Measurements from ENCODE around the gene EYA4. TPM values are rescaled to one million over a fixed set of nuclear protein-coding genes. Genes with fewer than 3 reads are reported as not detected.

The EYA4 gene
- total RNA-seq, 1 experiment from 2014 or later = 0.24 TPM

DNA sequence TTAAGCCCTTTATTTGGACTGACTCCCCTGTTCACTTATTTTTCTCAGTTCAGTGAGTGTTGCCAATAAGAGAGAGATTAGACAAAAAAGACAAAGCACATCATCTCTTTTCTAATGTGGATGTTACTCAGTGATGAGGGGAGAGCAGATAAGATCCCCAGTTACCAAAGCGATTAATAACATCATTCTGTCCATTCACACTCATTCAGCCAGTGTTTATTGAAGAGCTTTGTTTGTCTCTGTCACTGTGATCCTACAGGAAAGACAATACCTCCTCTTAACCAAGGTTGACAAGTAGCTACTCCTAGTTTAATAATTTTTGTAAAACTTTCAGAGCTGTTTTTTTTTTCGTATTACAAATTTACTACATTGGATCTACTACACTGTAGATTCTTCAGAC is 163.0 kb downstream of the EYA4 start:
- Mint-ChIP-seq H3K36me3 (no peaks in the 10 kb centered on the region), H3K4me1 (peaks cover 6% of the 10 kb centered on the region), H3K9me3 (no peaks in the 10 kb centered on the region), H3K27me3 (ENCODE audit: low read depth) (no peaks in the 10 kb centered on the region; the same call in 1 of the 2 replicates), H3K4me3 (no peak overlapping the region), H3K27ac (no peak overlapping the region)
- DNase-seq (ENCODE audit: low spot score) = no peak
- ChIA-PET POLR2A (no interaction called here), CTCF (no interaction called here)
- no peak for ATAC-seq
- TF ChIP-seq MXD4 (CRISPR knock-in tag; IDR thresholded peaks at IDR 0.05; ENCODE audit: borderline replicate concordance) = no peak
- TF ChIP-seq ETV6 (CRISPR knock-in tag; IDR thresholded peaks at IDR 0.05) = no peak
- TF ChIP-seq, protein P1, sequence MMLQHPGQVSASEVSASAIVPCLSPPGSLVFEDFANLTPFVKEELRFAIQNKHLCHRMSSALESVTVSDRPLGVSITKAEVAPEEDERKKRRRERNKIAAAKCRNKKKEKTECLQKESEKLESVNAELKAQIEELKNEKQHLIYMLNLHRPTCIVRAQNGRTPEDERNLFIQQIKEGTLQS (CRISPR knock-in tag; conservative IDR thresholded peaks at IDR 0.05) = no peak
- TF ChIP-seq, protein P2, sequence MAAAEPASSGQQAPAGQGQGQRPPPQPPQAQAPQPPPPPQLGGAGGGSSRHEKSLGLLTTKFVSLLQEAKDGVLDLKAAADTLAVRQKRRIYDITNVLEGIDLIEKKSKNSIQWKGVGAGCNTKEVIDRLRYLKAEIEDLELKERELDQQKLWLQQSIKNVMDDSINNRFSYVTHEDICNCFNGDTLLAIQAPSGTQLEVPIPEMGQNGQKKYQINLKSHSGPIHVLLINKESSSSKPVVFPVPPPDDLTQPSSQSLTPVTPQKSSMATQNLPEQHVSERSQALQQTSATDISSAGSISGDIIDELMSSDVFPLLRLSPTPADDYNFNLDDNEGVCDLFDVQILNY (CRISPR knock-in tag; IDR thresholded peaks at IDR 0.05) = no peak
- TF ChIP-seq, protein P3, sequence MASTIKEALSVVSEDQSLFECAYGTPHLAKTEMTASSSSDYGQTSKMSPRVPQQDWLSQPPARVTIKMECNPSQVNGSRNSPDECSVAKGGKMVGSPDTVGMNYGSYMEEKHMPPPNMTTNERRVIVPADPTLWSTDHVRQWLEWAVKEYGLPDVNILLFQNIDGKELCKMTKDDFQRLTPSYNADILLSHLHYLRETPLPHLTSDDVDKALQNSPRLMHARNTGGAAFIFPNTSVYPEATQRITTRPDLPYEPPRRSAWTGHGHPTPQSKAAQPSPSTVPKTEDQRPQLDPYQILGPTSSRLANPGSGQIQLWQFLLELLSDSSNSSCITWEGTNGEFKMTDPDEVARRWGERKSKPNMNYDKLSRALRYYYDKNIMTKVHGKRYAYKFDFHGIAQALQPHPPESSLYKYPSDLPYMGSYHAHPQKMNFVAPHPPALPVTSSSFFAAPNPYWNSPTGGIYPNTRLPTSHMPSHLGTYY (CRISPR knock-in tag; IDR thresholded peaks at IDR 0.05) = no peak
- TF ChIP-seq CBFB (CRISPR knock-in tag; IDR thresholded peaks at IDR 0.05; ENCODE audit: low read depth) = no peak
- TF ChIP-seq ZNF232 (CRISPR knock-in tag; IDR thresholded peaks at IDR 0.05) = no peak
- TF ChIP-seq, protein P4, sequence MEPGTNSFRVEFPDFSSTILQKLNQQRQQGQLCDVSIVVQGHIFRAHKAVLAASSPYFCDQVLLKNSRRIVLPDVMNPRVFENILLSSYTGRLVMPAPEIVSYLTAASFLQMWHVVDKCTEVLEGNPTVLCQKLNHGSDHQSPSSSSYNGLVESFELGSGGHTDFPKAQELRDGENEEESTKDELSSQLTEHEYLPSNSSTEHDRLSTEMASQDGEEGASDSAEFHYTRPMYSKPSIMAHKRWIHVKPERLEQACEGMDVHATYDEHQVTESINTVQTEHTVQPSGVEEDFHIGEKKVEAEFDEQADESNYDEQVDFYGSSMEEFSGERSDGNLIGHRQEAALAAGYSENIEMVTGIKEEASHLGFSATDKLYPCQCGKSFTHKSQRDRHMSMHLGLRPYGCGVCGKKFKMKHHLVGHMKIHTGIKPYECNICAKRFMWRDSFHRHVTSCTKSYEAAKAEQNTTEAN (CRISPR knock-in tag; IDR thresholded peaks at IDR 0.05) = no peak
- TF ChIP-seq, protein P5, sequence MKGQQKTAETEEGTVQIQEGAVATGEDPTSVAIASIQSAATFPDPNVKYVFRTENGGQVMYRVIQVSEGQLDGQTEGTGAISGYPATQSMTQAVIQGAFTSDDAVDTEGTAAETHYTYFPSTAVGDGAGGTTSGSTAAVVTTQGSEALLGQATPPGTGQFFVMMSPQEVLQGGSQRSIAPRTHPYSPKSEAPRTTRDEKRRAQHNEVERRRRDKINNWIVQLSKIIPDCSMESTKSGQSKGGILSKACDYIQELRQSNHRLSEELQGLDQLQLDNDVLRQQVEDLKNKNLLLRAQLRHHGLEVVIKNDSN (CRISPR knock-in tag; IDR thresholded peaks at IDR 0.05) = no peak
- TF ChIP-seq SMAD4 (CRISPR knock-in tag; IDR thresholded peaks at IDR 0.05) = no peak
- no peak for TF ChIP-seq RORB (CRISPR knock-in tag; IDR thresholded peaks at IDR 0.05)
- TF ChIP-seq ZNF671 (CRISPR knock-in tag; IDR thresholded peaks at IDR 0.05) = no peak
- TF ChIP-seq, protein P6, sequence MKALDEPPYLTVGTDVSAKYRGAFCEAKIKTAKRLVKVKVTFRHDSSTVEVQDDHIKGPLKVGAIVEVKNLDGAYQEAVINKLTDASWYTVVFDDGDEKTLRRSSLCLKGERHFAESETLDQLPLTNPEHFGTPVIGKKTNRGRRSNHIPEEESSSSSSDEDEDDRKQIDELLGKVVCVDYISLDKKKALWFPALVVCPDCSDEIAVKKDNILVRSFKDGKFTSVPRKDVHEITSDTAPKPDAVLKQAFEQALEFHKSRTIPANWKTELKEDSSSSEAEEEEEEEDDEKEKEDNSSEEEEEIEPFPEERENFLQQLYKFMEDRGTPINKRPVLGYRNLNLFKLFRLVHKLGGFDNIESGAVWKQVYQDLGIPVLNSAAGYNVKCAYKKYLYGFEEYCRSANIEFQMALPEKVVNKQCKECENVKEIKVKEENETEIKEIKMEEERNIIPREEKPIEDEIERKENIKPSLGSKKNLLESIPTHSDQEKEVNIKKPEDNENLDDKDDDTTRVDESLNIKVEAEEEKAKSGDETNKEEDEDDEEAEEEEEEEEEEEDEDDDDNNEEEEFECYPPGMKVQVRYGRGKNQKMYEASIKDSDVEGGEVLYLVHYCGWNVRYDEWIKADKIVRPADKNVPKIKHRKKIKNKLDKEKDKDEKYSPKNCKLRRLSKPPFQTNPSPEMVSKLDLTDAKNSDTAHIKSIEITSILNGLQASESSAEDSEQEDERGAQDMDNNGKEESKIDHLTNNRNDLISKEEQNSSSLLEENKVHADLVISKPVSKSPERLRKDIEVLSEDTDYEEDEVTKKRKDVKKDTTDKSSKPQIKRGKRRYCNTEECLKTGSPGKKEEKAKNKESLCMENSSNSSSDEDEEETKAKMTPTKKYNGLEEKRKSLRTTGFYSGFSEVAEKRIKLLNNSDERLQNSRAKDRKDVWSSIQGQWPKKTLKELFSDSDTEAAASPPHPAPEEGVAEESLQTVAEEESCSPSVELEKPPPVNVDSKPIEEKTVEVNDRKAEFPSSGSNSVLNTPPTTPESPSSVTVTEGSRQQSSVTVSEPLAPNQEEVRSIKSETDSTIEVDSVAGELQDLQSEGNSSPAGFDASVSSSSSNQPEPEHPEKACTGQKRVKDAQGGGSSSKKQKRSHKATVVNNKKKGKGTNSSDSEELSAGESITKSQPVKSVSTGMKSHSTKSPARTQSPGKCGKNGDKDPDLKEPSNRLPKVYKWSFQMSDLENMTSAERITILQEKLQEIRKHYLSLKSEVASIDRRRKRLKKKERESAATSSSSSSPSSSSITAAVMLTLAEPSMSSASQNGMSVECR (CRISPR knock-in tag; IDR thresholded peaks at IDR 0.05; ENCODE audit: borderline replicate concordance) = no peak
- no peak for TF ChIP-seq NFE2L1 (CRISPR knock-in tag; IDR thresholded peaks at IDR 0.05)
- TF ChIP-seq, protein P7, sequence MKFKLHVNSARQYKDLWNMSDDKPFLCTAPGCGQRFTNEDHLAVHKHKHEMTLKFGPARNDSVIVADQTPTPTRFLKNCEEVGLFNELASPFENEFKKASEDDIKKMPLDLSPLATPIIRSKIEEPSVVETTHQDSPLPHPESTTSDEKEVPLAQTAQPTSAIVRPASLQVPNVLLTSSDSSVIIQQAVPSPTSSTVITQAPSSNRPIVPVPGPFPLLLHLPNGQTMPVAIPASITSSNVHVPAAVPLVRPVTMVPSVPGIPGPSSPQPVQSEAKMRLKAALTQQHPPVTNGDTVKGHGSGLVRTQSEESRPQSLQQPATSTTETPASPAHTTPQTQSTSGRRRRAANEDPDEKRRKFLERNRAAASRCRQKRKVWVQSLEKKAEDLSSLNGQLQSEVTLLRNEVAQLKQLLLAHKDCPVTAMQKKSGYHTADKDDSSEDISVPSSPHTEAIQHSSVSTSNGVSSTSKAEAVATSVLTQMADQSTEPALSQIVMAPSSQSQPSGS (CRISPR knock-in tag; IDR thresholded peaks at IDR 0.05; ENCODE audit: borderline replicate concordance, low read depth) = no peak
- TF ChIP-seq CREM (CRISPR knock-in tag; IDR thresholded peaks at IDR 0.05) = no peak
- no peak for TF ChIP-seq PRRX2 (CRISPR knock-in tag; IDR thresholded peaks at IDR 0.05)
- no peak for TF ChIP-seq EMX1 (CRISPR knock-in tag; IDR thresholded peaks at IDR 0.05)
- TF ChIP-seq ZNF263 (CRISPR knock-in tag; IDR thresholded peaks at IDR 0.05; ENCODE audit: low read depth) = no peak
- TF ChIP-seq, protein P8, sequence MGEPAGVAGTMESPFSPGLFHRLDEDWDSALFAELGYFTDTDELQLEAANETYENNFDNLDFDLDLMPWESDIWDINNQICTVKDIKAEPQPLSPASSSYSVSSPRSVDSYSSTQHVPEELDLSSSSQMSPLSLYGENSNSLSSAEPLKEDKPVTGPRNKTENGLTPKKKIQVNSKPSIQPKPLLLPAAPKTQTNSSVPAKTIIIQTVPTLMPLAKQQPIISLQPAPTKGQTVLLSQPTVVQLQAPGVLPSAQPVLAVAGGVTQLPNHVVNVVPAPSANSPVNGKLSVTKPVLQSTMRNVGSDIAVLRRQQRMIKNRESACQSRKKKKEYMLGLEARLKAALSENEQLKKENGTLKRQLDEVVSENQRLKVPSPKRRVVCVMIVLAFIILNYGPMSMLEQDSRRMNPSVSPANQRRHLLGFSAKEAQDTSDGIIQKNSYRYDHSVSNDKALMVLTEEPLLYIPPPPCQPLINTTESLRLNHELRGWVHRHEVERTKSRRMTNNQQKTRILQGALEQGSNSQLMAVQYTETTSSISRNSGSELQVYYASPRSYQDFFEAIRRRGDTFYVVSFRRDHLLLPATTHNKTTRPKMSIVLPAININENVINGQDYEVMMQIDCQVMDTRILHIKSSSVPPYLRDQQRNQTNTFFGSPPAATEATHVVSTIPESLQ (CRISPR knock-in tag; IDR thresholded peaks at IDR 0.05) = no peak
